Measurements from ENCODE around the gene CMTM8. TPM values are rescaled to one million over a fixed set of nuclear protein-coding genes. Genes with fewer than 3 reads are reported as not detected.
A peak's percentile ranks its signal among the peaks of the same experiment; 100 is the strongest.

Gene CMTM8
- polyA plus RNA-seq, 1 experiment = 0.31 TPM

DNA sequence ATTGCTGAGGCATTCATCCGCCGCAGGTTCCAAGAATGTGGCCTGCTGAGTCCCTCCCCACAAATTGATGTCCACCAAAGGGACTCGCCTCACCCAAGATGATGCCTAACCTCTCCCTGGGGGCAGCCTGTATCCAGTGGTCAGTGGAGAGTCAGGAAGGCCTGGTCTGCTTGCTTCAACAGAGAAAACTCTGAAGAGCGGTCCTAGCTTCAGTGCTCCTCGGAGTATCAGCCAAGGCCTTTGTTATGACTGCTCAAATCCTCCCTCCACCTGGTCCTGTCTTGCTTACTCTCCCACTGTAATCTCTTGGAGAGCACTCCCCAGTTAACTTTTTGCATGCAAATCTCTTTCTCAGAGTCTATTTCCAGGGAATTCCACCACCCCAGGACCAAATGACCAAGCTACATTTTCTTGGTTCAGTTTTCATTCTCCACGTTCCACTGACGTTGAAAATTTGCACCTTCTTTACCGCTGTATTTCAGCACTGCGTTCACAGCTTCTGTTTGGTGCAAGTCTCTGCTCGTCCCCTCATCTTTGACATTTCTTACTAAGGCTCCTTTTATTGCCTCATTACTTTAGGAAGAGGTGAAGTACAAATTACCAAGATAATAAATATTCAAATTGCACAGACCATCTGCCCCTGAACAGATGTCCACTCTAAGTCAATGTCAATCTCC is 175.5 kb downstream of the CMTM8 start:
- no peaks in the 10 kb centered on the region for H3K9me3 ChIP-seq (ENCODE audit: control insufficient read depth, insufficient read depth, low read length)
- TF ChIP-seq CTCF (IDR thresholded peaks at IDR 0.05; ENCODE audit: low read depth, low read length) = no peak
- H3K27ac ChIP-seq (ENCODE audit: low read depth, low read length) = no peak overlapping the region
- H3K27me3 ChIP-seq (ENCODE audit: control insufficient read depth, insufficient read depth, low read length) = no peaks in the 10 kb centered on the region
- ChIA-PET CTCF (interaction anchor here (0.9 to 5.5 kb wide), 3 partner anchors 38 to 54 kb away, joined by 4 to 24 read pairs (median 4); no protein-coding TSS in a partner anchor), POLR2A (interaction anchor here (0.5 kb wide), 1 partner anchor 59 kb away, joined by 3 read pairs; no protein-coding TSS in a partner anchor)
- DNase-seq (ENCODE audit: low read depth, low spot score) = no peak
- no peak overlapping the region for H3K4me3 ChIP-seq (ENCODE audit: low read depth, low read length)

DNA sequence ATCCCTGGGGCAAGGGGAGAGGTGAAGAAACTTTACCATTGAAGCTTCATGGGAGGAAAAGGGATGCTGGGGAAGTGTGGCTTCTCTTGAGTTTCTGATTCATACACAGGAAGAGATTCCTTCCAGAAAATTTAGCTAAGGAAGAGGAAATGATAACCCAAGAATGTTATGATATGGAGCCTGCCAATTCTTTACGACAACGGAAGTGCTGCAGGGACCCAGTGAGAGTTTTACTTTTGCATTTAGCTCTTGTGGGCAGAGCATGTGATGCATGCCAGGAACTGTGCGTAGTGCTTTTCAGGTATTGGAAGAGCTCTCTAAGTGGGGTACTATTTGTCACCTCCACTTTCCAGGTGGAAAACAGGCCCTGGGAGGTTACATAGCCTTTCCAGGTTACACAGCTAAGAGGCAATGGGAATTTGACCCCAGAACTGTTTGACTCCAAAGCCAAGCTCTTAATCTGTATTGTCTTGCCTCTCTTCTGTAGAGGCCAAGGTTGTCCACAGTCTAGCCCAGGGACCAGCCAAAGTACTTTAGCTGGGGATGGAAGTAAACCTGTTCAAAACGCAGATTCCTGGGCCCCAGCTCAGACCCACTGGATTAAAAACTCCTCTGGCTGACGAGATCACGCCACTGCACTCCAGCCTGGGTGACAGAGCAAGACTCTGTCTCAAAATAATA is 176.2 kb downstream of the CMTM8 start:
- DNase-seq (ENCODE audit: low read depth, low spot score) = no peak
- ChIA-PET POLR2A (interaction anchor here (0.5 kb wide), 1 partner anchor 58 kb away, joined by 3 read pairs; no protein-coding TSS in a partner anchor), CTCF (interaction anchor here (0.9 to 5.5 kb wide), 3 partner anchors 39 to 53 kb away, joined by 4 to 24 read pairs (median 4); no protein-coding TSS in a partner anchor)
- Histone ChIP-seq H3K9me3 (ENCODE audit: control insufficient read depth, insufficient read depth, low read length) (no peaks in the 10 kb centered on the region), H3K27me3 (ENCODE audit: control insufficient read depth, insufficient read depth, low read length) (no peaks in the 10 kb centered on the region), H3K27ac (ENCODE audit: low read depth, low read length) (peak overlapping the region; percentile 59), H3K4me3 (ENCODE audit: low read depth, low read length) (no peak overlapping the region)
- no peak for TF ChIP-seq CTCF (IDR thresholded peaks at IDR 0.05; ENCODE audit: low read depth, low read length)

GRCh38 chr3:32419742-32420125 is 181.3 kb downstream of the CMTM8 start:
- TF ChIP-seq CTCF (IDR thresholded peaks at IDR 0.05; ENCODE audit: low read depth, low read length) = no peak
- Histone ChIP-seq H3K27me3 (ENCODE audit: control insufficient read depth, insufficient read depth, low read length) (no peaks in the 10 kb centered on the region), H3K9me3 (ENCODE audit: control insufficient read depth, insufficient read depth, low read length) (no peaks in the 10 kb centered on the region), H3K4me3 (ENCODE audit: low read depth, low read length) (no peak overlapping the region), H3K27ac (ENCODE audit: low read depth, low read length) (no peak overlapping the region)
- no peak for DNase-seq (ENCODE audit: low read depth, low spot score)
- ChIA-PET POLR2A (no interaction called here), CTCF (interaction anchor here (1.0 kb wide), 1 partner anchor 45 kb away, joined by 3 read pairs; no protein-coding TSS in a partner anchor)

Small RNAs within 50 kb of the gene (small RNA-seq; reads per million reads assigned to genes)
- gene AC097639.2 (ENCODE audit: insufficient read length, low read depth) = not detected

Other genes starting within 250 kb of the CMTM8 start
- gene GPD1L, start 132.1 kb upstream of the CMTM8 start, polyA plus RNA-seq (2011; rRNA removed) = 4.8 and 6.0 TPM in 2 replicates
- gene CMTM7, start 153.2 kb downstream of the CMTM8 start, polyA plus RNA-seq (2011; rRNA removed) = 17.3 and 17.7 TPM in 2 replicates

Measured in AG04450 (cell line).